Left ventricle myocardium inferior (tissue), 1 donor: ENCODE measurements around the gene ADAMTS7. TPM values are rescaled to one million over a fixed set of nuclear protein-coding genes. Genes with fewer than 3 reads are reported as not detected.
"Not testable (repeated sequence)": the region's sequence is repeated elsewhere in the genome, so short reads cannot be mapped to it uniquely, and the experiment has no call there.

Experiments
- DNase-seq: peaks from one replicate; pipeline ENCODE4 v3.0.0-alpha.2; 2020
- H3K27ac ChIP-seq: fragments of 200-600 bp; replicated peaks from 2 replicates; pipeline ENCODE4 v1.8.0; 2021
- H3K27me3 ChIP-seq: fragments of 200-600 bp; 2 replicates; pipeline ENCODE4 v1.8.0; 2021; ENCODE audit warnings: low read depth
- H3K36me3 ChIP-seq: fragments of 200-600 bp; 2 replicates; pipeline ENCODE4 v1.8.0; 2021
- H3K4me1 ChIP-seq: fragments of 200-600 bp; 2 replicates; pipeline ENCODE4 v1.8.0; 2021
- H3K4me3 ChIP-seq: fragments of 200-600 bp; 2 replicates; pipeline ENCODE4 v1.8.0; 2021; ENCODE audit warnings: mild to moderate bottlenecking, moderate library complexity
- H3K9me3 ChIP-seq: fragments of 200-600 bp; replicated peaks from 2 replicates; pipeline ENCODE4 v1.8.0; 2021
- intact Hi-C: fragments of 100-400 bp; cut with micrococcal nuclease; formaldehyde crosslinking; loops from one replicate; pipeline ENCODE4 v1.11.0; 2022
- total RNA-seq: library from RNA; stranded (reverse); fragmentation: NEBNext Ultra II Directional; extraction: Animal tissue kit (Norgen Biotek cat#: 25700); gene quantifications from one replicate; pipeline ENCODE4 v1.2.1, GENCODE V29; 2021
- TF ChIP-seq, protein P1 (sequence below): fragments of 200-600 bp; IDR thresholded peaks from 2 replicates; pipeline ENCODE4 v1.8.0; 2021; ENCODE audit warnings: antibody characterized with exemption, mild to moderate bottlenecking, borderline replicate concordance
- donor health status: DM: no; HTN: yes; CAD: no; lungs with severe emphysema.

The ADAMTS7 gene
- total RNA-seq, 1 donor from 2014 or later = 24.2 TPM

DNA sequence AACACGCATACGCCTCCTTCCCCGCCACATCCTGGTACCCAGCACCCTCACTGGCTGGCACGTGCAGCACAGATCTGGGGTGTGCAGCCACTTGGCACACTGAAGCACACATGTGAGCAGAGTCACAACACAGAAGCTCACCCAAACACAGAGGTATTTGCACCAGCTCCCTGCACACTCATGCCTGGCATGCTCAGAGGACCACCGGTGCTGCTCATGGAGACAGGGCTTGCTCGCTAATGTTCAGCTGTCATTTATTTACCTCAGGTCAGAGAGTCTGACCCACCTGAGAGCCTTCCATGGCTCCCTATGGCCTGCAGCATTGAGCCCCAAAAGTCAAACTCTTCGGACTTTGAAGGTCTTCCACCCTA, 70.4 kb downstream of the ADAMTS7 start:
- no peaks in the 10 kb centered on the region for H3K36me3 ChIP-seq
- DNase-seq = no peak
- H3K27me3 ChIP-seq = no peaks in the 10 kb centered on the region
- intact Hi-C loops = no loop called here
- no peaks in the 10 kb centered on the region for H3K4me1 ChIP-seq
- no peaks in the 10 kb centered on the region for H3K9me3 ChIP-seq
- TF ChIP-seq, protein P1, sequence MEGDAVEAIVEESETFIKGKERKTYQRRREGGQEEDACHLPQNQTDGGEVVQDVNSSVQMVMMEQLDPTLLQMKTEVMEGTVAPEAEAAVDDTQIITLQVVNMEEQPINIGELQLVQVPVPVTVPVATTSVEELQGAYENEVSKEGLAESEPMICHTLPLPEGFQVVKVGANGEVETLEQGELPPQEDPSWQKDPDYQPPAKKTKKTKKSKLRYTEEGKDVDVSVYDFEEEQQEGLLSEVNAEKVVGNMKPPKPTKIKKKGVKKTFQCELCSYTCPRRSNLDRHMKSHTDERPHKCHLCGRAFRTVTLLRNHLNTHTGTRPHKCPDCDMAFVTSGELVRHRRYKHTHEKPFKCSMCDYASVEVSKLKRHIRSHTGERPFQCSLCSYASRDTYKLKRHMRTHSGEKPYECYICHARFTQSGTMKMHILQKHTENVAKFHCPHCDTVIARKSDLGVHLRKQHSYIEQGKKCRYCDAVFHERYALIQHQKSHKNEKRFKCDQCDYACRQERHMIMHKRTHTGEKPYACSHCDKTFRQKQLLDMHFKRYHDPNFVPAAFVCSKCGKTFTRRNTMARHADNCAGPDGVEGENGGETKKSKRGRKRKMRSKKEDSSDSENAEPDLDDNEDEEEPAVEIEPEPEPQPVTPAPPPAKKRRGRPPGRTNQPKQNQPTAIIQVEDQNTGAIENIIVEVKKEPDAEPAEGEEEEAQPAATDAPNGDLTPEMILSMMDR = no peak
- no peak overlapping the region for H3K4me3 ChIP-seq
- no peak overlapping the region for H3K27ac ChIP-seq

DNA sequence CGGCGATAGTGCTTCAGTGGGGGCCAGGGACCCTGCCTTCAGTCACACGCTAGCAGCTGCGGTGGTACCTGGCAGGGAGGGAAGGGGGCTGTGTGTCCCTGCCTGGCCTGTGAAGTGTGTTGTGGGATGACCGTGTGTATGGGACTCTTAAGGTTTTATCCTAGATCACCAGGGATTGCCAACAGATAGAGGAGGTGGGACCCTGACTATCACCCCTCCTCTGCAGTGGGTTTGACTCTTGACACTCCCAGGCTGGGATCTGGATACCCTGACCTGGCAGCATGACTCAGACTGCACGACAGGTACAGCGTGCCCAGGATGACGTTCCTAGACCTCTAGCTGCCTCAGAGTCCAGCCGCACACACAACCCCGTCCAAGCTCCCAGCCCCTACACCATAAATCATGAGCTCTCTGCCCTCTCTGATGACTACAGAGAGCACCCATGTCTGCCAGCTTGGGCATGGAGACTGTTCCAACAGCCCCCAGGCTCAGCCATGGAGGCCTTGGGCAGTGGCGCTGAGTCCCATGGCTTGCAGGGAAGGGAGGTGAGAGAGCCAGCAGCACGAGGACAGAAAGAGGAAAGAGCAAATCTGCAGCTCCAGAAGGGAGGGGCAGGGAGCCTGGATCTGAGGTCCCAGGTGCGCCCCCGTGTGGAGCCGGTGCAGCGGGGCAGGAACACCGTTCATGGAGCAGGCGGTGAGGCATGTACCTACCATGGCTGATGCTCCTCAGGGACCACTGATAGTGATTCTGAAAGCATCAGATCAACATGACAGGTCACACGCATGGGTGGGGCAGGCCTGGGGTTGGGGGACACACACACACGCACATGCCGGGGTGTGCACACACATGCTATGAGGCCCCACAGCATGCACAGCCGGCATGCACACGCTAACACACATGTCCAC, 71.0 kb downstream of the ADAMTS7 start:
- no peak for DNase-seq
- Histone ChIP-seq H3K27ac (no peak overlapping the region), H3K4me3 (no peak overlapping the region), H3K36me3 (no peaks in the 10 kb centered on the region), H3K9me3 (no peaks in the 10 kb centered on the region), H3K4me1 (no peaks in the 10 kb centered on the region), H3K27me3 (peaks cover 1% of the 10 kb centered on the region)
- intact Hi-C loops = no loop called here
- TF ChIP-seq, protein P1 = peak; percentile 48

DNA sequence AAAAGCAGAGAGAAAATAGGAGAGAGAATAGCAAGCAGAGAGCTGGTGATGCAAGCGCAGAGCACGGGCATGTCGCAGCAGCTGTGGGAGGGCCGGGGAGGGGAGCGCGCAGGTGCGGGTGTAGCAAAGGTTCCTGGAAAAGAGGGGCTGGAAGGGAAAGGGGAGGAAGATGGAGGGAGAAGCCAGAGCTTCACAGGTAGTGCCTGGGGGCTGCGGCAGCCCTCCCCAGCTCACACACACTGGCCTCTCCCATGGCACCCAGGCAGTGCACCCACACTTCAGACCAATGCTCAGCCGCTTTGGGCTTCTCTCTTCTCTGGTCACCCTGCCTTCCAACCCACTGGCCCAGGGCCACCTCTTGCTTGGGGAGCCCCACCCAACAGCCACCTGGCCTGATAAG, 72.1 kb downstream of the ADAMTS7 start:
- Histone ChIP-seq H3K4me3 (no peak overlapping the region), H3K27ac (no peak overlapping the region), H3K9me3 (no peaks in the 10 kb centered on the region), H3K4me1 (no peaks in the 10 kb centered on the region), H3K27me3 (peaks cover 11% of the 10 kb centered on the region), H3K36me3 (no peaks in the 10 kb centered on the region)
- TF ChIP-seq, protein P1 = no peak
- no peak for DNase-seq
- intact Hi-C loops = no loop called here

DNA sequence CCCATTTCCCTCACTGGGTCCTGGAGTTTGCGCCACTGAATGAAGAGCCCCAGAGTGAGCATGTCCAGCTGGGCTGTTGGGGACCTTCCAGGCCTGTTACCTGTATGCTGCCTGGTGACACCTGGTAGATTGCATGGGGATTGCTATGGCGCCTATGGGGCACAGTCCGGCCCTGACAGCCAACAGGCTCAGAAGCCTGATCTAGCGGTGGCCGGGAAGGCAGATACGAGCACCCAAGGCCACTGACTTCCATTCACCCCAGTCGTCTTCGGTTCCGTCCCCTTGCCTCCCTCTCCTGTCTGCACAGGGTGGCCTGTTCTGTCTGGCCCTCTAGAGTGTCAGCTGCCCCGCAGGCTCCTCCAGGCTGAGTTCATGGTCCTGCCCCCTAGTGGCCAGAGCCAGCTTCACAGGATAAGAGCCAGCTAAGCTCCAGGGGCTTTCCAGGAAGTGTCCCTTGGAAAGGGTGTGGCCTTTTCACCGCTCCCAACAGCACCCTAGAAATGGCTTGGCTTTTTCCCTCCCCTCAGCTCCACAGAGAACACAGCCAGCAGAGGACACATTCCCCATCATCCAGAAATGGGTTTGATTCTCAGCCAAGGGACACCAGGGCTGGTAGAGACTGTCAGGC, 73.2 kb downstream of the ADAMTS7 start:
- peaks cover 11% of the 10 kb centered on the region for H3K27me3 ChIP-seq
- intact Hi-C loops, H3K4me1 ChIP-seq, DNase-seq, H3K27ac ChIP-seq, H3K9me3 ChIP-seq, H3K4me3 ChIP-seq, H3K36me3 ChIP-seq: not testable (repeated sequence)
- TF ChIP-seq, protein P1 = peak; percentile 48

DNA sequence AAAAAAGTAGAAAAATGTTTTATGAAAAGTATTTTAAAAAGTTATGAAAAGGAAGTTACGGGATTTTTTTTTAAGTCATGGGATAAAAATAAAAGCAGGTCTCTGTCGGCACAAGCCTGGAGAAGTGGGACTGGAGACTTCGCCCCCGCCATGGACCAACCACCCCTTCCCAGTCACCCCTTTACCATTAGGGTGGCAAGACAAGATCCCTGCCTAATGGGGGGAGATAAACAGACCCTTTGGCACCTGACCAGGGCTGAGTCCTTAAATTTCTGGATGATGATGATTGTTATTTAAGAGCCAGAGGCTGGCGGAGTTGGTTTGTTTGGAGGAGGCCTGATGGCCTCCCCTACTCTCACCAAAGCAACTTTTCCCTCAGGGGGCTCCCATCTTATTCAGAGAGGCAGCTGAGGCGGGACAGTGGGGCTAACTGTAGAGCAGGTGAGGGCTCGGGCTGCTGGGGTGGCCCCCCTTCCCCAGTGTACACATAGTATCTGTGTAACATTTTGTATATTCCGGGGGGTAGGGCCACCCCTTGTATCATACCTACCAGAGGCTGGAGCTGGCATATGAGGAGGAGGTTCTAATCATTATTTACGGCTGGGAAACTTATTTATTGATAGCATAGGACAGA, 74.0 kb downstream of the ADAMTS7 start:
- intact Hi-C loops = no loop called here
- no peak overlapping the region for H3K27ac ChIP-seq
- no peak for DNase-seq
- peaks cover 11% of the 10 kb centered on the region for H3K27me3 ChIP-seq
- TF ChIP-seq, protein P1 = no peak
- H3K4me1 ChIP-seq = no peaks in the 10 kb centered on the region
- H3K36me3 ChIP-seq = no peaks in the 10 kb centered on the region
- H3K9me3 ChIP-seq = no peaks in the 10 kb centered on the region
- H3K4me3 ChIP-seq = no peak overlapping the region

DNA sequence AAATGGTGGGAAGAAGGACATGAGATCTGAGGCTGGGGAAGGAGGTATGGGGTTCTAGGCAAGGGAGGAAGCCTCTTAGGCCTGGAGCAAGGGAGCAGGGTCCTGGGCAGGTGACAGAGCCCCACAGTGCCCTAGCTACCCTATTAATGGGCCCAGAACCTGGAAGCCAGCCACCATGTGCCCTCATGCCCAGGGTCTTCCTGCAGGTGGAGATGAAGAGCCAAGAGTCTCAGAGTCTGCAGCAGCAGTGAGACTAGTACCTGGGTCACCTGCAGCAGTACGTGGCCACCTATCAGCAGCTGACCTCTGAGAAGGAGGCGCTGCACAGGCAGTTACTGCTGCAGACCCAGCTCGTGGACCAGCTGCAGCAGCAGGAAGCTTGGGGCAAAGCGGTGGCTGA, 75.0 kb downstream of the ADAMTS7 start:
- H3K4me1 ChIP-seq, DNase-seq, H3K9me3 ChIP-seq, H3K4me3 ChIP-seq, intact Hi-C loops, H3K36me3 ChIP-seq, H3K27ac ChIP-seq: not testable (repeated sequence)
- H3K27me3 ChIP-seq = peaks cover 11% of the 10 kb centered on the region
